ENCODE results near the gene GOLGA6D. TPM values are rescaled to one million over a fixed set of nuclear protein-coding genes. Genes with fewer than 3 reads are reported as not detected.
"Not testable (repeated sequence)": the region's sequence is repeated elsewhere in the genome, so short reads cannot be mapped to it uniquely, and the experiment has no call there.

The GOLGA6D gene, protein sequence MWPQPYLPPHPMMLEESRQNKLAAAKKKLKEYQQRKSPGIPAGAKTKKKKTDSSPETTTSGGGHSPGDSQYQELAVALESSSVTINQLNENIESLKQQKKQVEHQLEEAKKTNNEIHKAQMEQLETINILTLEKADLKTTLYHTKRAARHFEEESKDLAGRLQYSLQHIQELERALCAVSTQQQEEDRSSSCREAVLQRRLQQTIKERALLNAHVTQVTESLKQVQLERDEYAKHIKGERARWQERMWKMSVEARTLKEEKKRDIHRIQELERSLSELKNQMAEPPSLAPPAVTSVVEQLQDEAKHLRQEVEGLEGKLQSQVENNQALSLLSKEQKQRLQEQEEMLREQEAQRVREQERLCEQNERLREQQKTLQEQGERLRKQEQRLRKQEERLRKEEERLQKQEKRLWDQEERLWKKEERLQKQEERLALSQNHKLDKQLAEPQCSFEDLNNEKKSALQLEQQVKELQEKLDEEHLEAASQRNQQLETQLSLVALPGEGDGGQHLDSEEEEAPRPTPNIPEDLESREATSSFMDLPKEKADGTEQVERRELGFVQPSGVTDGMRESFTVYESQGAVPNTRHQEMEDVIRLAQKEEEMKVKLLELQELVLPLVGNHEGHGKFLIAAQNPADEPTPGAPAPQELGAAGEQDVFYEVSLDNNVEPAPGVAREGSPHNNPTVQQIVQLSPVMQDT
- 0.19 TPM in 1 of 2 replicates, not detected in the other for total RNA-seq (ENCODE audit: low replicate concordance)
- long read RNA-seq = 0 reads

DNA sequence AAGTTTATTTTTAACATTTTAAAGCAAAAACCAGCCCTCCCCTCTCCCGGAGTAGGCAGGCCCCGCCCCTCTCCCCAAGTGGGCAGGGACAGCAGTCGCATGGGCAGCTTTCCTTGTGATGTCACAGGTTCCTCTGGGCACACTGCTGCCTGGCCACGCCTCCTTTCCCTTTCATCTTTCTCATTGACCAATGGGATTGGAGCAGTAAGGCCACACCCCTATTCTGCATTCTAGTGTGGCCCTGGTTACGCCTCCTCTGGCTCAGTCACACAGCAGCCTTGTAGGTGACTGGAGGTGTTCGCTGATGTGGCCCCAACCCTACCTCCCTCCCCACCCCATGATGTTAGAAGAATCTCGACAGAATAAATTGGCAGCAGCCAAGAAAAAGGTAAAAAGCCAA, at the start of gene GOLGA6D:
TSS of gene GOLGA6D (plus strand) at position 264 of the 400 bp plus-strand sequence. CDS start at position 305, 41 bp downstream.
- H3K27me3 Mint-ChIP-seq; DNase-seq (ENCODE audit: extremely low spot score, unreplicated experiment); H3K27ac Mint-ChIP-seq; H3K36me3 Mint-ChIP-seq; H3K9me3 Mint-ChIP-seq; H3K4me1 Mint-ChIP-seq (ENCODE audit: unreplicated experiment); H3K4me3 Mint-ChIP-seq: not testable (repeated sequence)

DNA sequence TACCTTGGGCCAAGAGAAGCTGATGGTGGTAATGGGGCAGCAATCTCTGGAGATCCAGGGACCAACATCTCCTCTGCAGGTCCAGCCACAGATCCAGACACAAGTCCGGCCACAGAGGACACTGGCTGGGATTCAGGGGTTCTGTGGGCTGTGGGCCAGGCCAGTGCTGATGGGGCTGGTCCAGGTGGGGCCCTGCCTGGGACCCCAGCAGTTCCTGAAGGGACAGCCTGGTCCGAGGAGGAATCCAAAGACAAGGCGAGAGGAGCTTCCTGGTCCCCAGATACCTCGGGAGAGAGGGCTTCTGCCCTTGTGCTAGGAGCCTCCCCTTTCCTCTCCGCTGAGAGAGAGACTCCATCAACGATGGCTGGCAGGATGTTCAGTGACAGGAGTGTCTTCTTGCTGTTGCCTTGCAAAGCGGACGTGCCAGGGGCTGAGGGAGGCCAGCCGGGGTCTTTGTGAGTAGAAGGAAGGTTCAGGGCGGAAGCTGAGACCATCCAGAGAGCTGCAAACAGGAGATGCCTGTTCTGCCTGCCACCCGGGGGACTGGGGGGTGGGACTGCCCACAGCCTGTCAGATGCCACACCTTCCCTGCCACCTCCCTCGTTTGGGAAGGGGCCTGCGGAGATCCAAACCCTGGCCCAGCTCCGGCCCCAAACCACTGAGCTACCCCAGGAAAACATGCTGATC, 49.0 kb upstream of the GOLGA6D start:
- Mint-ChIP-seq H3K9me3 (no peaks in the 10 kb centered on the region), H3K4me3 (no peak overlapping the region), H3K36me3 (no peaks in the 10 kb centered on the region), H3K27ac (no peak overlapping the region), H3K27me3 (peaks cover 6% of the 10 kb centered on the region), H3K4me1 (ENCODE audit: unreplicated experiment) (no peaks in the 10 kb centered on the region)
- DNase-seq (ENCODE audit: extremely low spot score, unreplicated experiment) = no peak
- TF ChIP-seq, protein P1, sequence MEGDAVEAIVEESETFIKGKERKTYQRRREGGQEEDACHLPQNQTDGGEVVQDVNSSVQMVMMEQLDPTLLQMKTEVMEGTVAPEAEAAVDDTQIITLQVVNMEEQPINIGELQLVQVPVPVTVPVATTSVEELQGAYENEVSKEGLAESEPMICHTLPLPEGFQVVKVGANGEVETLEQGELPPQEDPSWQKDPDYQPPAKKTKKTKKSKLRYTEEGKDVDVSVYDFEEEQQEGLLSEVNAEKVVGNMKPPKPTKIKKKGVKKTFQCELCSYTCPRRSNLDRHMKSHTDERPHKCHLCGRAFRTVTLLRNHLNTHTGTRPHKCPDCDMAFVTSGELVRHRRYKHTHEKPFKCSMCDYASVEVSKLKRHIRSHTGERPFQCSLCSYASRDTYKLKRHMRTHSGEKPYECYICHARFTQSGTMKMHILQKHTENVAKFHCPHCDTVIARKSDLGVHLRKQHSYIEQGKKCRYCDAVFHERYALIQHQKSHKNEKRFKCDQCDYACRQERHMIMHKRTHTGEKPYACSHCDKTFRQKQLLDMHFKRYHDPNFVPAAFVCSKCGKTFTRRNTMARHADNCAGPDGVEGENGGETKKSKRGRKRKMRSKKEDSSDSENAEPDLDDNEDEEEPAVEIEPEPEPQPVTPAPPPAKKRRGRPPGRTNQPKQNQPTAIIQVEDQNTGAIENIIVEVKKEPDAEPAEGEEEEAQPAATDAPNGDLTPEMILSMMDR (conservative IDR thresholded peaks at IDR 0.05) = no peak

DNA sequence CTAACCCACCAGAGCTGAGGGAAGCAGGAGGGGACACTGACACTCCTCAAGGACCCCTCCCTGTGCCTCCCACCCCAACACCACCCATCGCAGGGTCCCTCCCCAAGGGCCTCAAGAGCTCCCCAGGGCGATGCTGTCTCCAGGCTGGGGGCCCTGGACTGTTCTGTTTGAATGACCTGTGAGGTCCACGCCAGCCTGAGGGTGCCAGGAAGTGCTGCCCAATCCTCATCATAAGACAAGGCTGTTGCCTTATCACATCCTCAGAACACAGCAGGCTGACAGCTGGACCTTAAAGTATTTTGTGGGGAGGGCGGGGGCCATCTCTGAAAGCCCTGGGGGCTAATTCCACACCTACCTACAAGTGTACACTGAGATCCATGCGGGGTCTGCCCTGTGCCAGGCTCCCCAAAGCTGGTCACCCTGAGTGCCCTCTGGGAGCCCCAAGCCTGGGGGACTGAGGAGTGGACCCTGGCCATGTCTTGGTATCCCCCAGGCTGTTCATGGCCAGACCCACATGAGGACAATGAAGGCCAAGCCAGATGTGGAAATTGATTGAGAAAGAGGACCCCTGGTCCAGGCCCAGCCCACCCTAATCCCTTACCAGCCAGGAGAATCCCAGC, 48.3 kb upstream of the GOLGA6D start:
- Mint-ChIP-seq H3K4me3 (no peak overlapping the region), H3K27ac (no peak overlapping the region), H3K27me3 (peaks cover 7% of the 10 kb centered on the region), H3K36me3 (no peaks in the 10 kb centered on the region), H3K9me3 (no peaks in the 10 kb centered on the region), H3K4me1 (ENCODE audit: unreplicated experiment) (no peaks in the 10 kb centered on the region)
- TF ChIP-seq, protein P1 (conservative IDR thresholded peaks at IDR 0.05) = no peak
- no peak for DNase-seq (ENCODE audit: extremely low spot score, unreplicated experiment)

DNA sequence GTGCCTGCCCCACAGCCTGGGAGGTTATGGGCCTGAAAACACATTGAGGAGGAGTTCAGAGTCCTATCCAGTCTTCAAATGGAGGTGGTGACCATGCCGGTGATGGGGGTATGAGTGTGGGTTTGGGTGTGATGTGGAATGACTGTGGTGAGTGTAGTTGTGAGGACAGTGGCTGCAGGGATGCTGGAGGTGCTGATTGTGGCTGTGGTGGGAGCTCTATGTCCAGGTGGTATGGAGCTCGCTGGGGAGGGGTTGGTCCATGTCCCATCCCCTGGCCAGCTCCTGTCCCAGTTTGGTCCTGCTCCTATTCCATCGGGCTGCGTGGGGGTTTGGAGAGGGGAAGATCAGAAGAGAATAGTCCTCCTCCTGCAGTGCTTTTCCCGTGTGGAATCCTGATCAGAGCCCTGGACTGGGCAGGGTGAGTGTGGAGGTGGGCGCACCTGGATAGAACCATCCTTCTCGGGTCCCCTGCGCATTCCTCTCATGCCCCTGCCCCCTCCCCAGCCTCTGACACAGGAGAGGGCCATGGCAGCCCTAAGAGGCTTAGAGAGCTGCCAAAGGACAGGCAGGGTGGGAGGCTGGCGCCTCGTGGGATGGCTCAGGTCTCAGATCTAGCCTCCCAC, 47.5 kb upstream of the GOLGA6D start:
- no peak for DNase-seq (ENCODE audit: extremely low spot score, unreplicated experiment)
- no peaks in the 10 kb centered on the region for H3K36me3 Mint-ChIP-seq
- no peak overlapping the region for H3K4me3 Mint-ChIP-seq
- peaks cover 11% of the 10 kb centered on the region for H3K27me3 Mint-ChIP-seq
- no peak overlapping the region for H3K27ac Mint-ChIP-seq
- H3K4me1 Mint-ChIP-seq (ENCODE audit: unreplicated experiment) = no peaks in the 10 kb centered on the region
- H3K9me3 Mint-ChIP-seq = no peaks in the 10 kb centered on the region
- TF ChIP-seq, protein P1 (conservative IDR thresholded peaks at IDR 0.05) = no peak

DNA sequence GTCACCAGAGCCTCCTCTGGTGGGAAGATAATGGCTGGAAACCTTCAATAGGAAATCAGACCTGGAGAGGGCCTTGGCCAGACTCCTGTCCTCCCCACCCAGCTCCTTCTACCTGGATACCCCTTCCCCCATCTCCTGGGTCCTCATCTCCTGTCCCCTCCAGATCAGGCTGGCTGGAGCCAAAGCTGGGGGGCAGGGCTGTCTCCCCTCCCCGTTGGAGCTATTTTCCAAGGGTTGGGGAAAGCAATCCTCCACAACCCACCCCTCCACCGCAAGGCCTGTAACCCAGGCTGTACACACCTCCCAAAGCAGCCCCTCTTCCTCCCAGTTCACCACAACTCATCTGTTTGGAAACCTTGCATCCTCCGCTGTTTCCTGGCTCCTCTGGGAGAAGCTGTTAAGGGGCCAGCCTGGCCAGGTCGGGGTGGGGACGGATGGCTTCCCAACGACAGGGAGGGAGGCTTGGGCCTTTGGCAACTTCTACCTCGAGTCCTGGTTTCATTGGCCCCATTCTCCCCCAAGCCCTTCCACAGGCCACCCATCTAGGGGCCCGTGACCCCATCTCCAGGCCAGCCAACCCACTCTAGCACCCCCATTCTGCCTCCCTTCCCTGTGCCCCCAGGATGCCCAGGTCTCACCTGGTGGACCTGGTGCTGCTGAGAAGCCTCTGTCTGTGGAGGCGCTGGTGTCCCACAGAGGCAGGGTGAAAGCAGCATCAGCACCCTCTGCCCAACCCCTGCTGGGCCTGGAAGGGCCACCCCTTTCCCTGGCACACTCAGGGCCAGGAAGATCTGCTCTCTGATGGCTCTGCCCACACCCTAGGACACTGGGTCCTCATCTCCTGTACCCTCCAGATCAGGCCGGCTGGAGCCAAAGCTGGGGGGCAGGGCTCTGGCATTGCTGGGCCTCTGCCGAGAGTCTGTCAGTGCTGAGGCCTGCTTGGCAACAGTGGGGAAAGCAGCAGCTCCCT, 46.6 kb upstream of the GOLGA6D start:
- Mint-ChIP-seq H3K9me3 (no peaks in the 10 kb centered on the region), H3K36me3 (no peaks in the 10 kb centered on the region), H3K4me3 (no peak overlapping the region), H3K27ac (no peak overlapping the region), H3K27me3 (peaks cover 15% of the 10 kb centered on the region), H3K4me1 (ENCODE audit: unreplicated experiment) (no peaks in the 10 kb centered on the region)
- DNase-seq (ENCODE audit: extremely low spot score, unreplicated experiment) = no peak
- TF ChIP-seq, protein P1 (conservative IDR thresholded peaks at IDR 0.05) = no peak
